Mucosa of stomach (tissue), 1 donor: Measurements from ENCODE around the gene MPP7.
"Not testable (repeated sequence)": the region's sequence is repeated elsewhere in the genome, so short reads cannot be mapped to it uniquely, and the experiment has no call there.

Source experiments
- H3K27me3 ChIP-seq: one replicate; pipeline ENCODE4 v1.7.0; 2013; ENCODE audit warnings: mild to moderate bottlenecking, low read length; ENCODE audit not compliant: control insufficient read depth, insufficient read depth
- H3K36me3 ChIP-seq: one replicate; pipeline ENCODE4 v1.7.0; 2013; ENCODE audit warnings: low read length; ENCODE audit not compliant: control insufficient read depth, insufficient read depth
- H3K4me1 ChIP-seq: one replicate; pipeline ENCODE4 v1.7.0; 2013; ENCODE audit warnings: mild to moderate bottlenecking, low read length; ENCODE audit not compliant: control insufficient read depth, insufficient read depth
- H3K4me3 ChIP-seq: one replicate; pipeline ENCODE4 v1.7.0; 2013; ENCODE audit warnings: low read length
- H3K9ac ChIP-seq: one replicate; pipeline ENCODE4 v1.7.0; 2013; ENCODE audit warnings: mild to moderate bottlenecking, low read length, moderate library complexity
- H3K9me3 ChIP-seq: one replicate; pipeline ENCODE4 v1.7.0; 2013; ENCODE audit warnings: mild to moderate bottlenecking, low read length, moderate library complexity; ENCODE audit not compliant: control insufficient read depth
- donor health status: Pancreatic carcinoma.

The MPP7 gene

GRCh38 chr10:28320799-28321198 is 17.9 kb upstream of the MPP7 start:
- H3K9ac ChIP-seq: no peak overlapping the region
- no peaks in the 10 kb centered on the region for H3K27me3 ChIP-seq
- H3K4me3 ChIP-seq: no peak overlapping the region
- H3K9me3 ChIP-seq: no peaks in the 10 kb centered on the region
- no peaks in the 10 kb centered on the region for H3K4me1 ChIP-seq
- no peaks in the 10 kb centered on the region for H3K36me3 ChIP-seq

GRCh38 chr10:28320090-28320489 is 17.2 kb upstream of the MPP7 start:
- H3K4me3 ChIP-seq: no peak overlapping the region
- no peaks in the 10 kb centered on the region for H3K9me3 ChIP-seq
- no peaks in the 10 kb centered on the region for H3K4me1 ChIP-seq
- H3K36me3 ChIP-seq: no peaks in the 10 kb centered on the region
- no peak overlapping the region for H3K9ac ChIP-seq
- no peaks in the 10 kb centered on the region for H3K27me3 ChIP-seq

GRCh38 chr10:28319061-28319460 is 16.2 kb upstream of the MPP7 start:
- not testable (repeated sequence) for H3K9ac ChIP-seq, H3K36me3 ChIP-seq, H3K9me3 ChIP-seq, H3K4me3 ChIP-seq, H3K27me3 ChIP-seq, H3K4me1 ChIP-seq

GRCh38 chr10:28318626-28319025 is 15.8 kb upstream of the MPP7 start:
- H3K27me3 ChIP-seq: no peaks in the 10 kb centered on the region
- H3K9me3 ChIP-seq: no peaks in the 10 kb centered on the region
- H3K36me3 ChIP-seq: no peaks in the 10 kb centered on the region
- H3K4me3 ChIP-seq: no peak overlapping the region
- no peak overlapping the region for H3K9ac ChIP-seq
- H3K4me1 ChIP-seq: no peaks in the 10 kb centered on the region

- Histone ChIP-seq H3K4me3 (no peak overlapping the region), H3K36me3 (no peaks in the 10 kb centered on the region), H3K9me3 (no peaks in the 10 kb centered on the region), H3K9ac (no peak overlapping the region), H3K4me1 (no peaks in the 10 kb centered on the region), H3K27me3 (no peaks in the 10 kb centered on the region)
Measured at GRCh38 chr10:28317760-28318159, 14.9 kb upstream of the MPP7 start.

- H3K9me3 ChIP-seq: no peaks in the 10 kb centered on the region
- H3K4me3 ChIP-seq: no peak overlapping the region
- H3K36me3 ChIP-seq: no peaks in the 10 kb centered on the region
- no peaks in the 10 kb centered on the region for H3K27me3 ChIP-seq
- H3K9ac ChIP-seq: no peak overlapping the region
- H3K4me1 ChIP-seq: no peaks in the 10 kb centered on the region
Measured at GRCh38 chr10:28316696-28317095, 13.8 kb upstream of the MPP7 start.

GRCh38 chr10:28315140-28315539 is 12.3 kb upstream of the MPP7 start:
- Histone ChIP-seq H3K4me3 (no peak overlapping the region), H3K36me3 (no peaks in the 10 kb centered on the region), H3K9me3 (no peaks in the 10 kb centered on the region), H3K4me1 (no peaks in the 10 kb centered on the region), H3K27me3 (no peaks in the 10 kb centered on the region), H3K9ac (no peak overlapping the region)

GRCh38 chr10:28314211-28314610 is 11.3 kb upstream of the MPP7 start:
- no peak overlapping the region for H3K9ac ChIP-seq
- no peaks in the 10 kb centered on the region for H3K4me1 ChIP-seq

GRCh38 chr10:28312572-28312971 is 9.7 kb upstream of the MPP7 start:
- H3K9me3 ChIP-seq: no peaks in the 10 kb centered on the region
- H3K4me3 ChIP-seq: no peak overlapping the region
- no peaks in the 10 kb centered on the region for H3K27me3 ChIP-seq
- no peak overlapping the region for H3K9ac ChIP-seq
- no peaks in the 10 kb centered on the region for H3K4me1 ChIP-seq
- no peaks in the 10 kb centered on the region for H3K36me3 ChIP-seq

More at GRCh38 chr10:28314211-28314610, 11.3 kb upstream of the MPP7 start:
- H3K36me3 ChIP-seq: no peaks in the 10 kb centered on the region
- no peak overlapping the region for H3K4me3 ChIP-seq
- no peaks in the 10 kb centered on the region for H3K27me3 ChIP-seq
- H3K9me3 ChIP-seq: no peaks in the 10 kb centered on the region

- H3K9me3 ChIP-seq: no peaks in the 10 kb centered on the region
- no peak overlapping the region for H3K9ac ChIP-seq
- H3K27me3 ChIP-seq: no peaks in the 10 kb centered on the region
- H3K4me3 ChIP-seq: no peak overlapping the region
- no peaks in the 10 kb centered on the region for H3K36me3 ChIP-seq
- no peaks in the 10 kb centered on the region for H3K4me1 ChIP-seq
Measured at GRCh38 chr10:28311104-28311503, 8.2 kb upstream of the MPP7 start.

GRCh38 chr10:28307267-28307666 is 4.4 kb upstream of the MPP7 start:
- Histone ChIP-seq H3K9me3 (no peaks in the 10 kb centered on the region), H3K4me3 (no peak overlapping the region), H3K27me3 (no peaks in the 10 kb centered on the region), H3K36me3 (no peaks in the 10 kb centered on the region), H3K4me1 (no peaks in the 10 kb centered on the region), H3K9ac (no peak overlapping the region)

- H3K4me3 ChIP-seq: no peak overlapping the region
- H3K36me3 ChIP-seq: no peaks in the 10 kb centered on the region
- H3K9me3 ChIP-seq: no peaks in the 10 kb centered on the region
- no peak overlapping the region for H3K9ac ChIP-seq
- no peaks in the 10 kb centered on the region for H3K27me3 ChIP-seq
- H3K4me1 ChIP-seq: peaks cover 6% of the 10 kb centered on the region
Measured at GRCh38 chr10:28305553-28305952, 2.7 kb upstream of the MPP7 start.

- Histone ChIP-seq H3K27me3 (no peaks in the 10 kb centered on the region), H3K9me3 (no peaks in the 10 kb centered on the region), H3K9ac (no peak overlapping the region), H3K4me1 (peaks cover 6% of the 10 kb centered on the region), H3K4me3 (no peak overlapping the region), H3K36me3 (no peaks in the 10 kb centered on the region)
Measured at GRCh38 chr10:28304032-28304571, 1.2 kb upstream of the MPP7 start.
